ENCODE data around the gene FCSK. TPM values are rescaled to one million over a fixed set of nuclear protein-coding genes. Genes with fewer than 3 reads are reported as not detected.

FCSK gene
- total and polyA plus RNA-seq, 2 of the 13 experiments (the other 11 are each of a cell fraction or from before 2014, with no cell fraction given): 9.1 to 19.2 TPM

DNA sequence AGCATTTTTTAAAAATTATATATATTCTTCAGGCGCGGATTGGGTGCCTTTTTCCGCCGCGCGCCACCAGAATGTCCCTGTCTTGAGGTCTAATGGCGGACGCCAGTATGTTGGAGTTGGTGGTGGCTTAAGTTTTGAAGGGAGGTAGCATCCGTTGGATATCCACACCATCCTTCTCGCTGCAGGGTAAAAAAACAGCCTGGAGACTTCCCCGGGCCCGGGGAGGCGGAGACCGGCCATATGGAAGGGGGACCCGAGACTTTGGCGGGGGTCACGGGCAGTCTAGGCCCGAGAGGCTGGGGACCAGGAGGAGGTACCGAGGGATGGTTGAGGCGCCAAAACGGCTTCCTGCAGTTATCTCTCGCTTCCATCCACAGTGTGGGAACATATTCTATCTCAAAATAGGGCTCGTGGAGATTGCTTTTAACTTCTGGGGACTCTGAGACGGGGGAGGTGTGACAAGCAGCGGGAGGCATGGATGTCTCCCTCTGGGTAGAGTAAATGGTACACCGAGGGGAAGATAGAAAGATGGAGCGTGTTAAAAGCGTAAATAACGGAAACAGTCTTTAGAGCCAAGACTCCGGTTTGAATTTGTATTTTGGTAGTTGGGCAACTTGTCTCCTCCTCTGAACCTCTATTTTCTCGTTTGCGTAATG lies 69.5 kb downstream of the FCSK start, which contains the start of gene SF3B3 (continued):
- TF ChIP-seq, protein P1, sequence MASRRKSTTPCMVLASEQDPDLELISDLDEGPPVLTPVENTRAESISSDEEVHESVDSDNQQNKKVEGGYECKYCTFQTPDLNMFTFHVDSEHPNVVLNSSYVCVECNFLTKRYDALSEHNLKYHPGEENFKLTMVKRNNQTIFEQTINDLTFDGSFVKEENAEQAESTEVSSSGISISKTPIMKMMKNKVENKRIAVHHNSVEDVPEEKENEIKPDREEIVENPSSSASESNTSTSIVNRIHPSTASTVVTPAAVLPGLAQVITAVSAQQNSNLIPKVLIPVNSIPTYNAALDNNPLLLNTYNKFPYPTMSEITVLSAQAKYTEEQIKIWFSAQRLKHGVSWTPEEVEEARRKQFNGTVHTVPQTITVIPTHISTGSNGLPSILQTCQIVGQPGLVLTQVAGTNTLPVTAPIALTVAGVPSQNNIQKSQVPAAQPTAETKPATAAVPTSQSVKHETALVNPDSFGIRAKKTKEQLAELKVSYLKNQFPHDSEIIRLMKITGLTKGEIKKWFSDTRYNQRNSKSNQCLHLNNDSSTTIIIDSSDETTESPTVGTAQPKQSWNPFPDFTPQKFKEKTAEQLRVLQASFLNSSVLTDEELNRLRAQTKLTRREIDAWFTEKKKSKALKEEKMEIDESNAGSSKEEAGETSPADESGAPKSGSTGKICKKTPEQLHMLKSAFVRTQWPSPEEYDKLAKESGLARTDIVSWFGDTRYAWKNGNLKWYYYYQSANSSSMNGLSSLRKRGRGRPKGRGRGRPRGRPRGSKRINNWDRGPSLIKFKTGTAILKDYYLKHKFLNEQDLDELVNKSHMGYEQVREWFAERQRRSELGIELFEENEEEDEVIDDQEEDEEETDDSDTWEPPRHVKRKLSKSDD (CRISPR knock-in tag; IDR thresholded peaks at IDR 0.05; ENCODE audit: low read depth): peak; percentile 61; the same call in 1 of the 2 replicates
- TF ChIP-seq, protein P2, sequence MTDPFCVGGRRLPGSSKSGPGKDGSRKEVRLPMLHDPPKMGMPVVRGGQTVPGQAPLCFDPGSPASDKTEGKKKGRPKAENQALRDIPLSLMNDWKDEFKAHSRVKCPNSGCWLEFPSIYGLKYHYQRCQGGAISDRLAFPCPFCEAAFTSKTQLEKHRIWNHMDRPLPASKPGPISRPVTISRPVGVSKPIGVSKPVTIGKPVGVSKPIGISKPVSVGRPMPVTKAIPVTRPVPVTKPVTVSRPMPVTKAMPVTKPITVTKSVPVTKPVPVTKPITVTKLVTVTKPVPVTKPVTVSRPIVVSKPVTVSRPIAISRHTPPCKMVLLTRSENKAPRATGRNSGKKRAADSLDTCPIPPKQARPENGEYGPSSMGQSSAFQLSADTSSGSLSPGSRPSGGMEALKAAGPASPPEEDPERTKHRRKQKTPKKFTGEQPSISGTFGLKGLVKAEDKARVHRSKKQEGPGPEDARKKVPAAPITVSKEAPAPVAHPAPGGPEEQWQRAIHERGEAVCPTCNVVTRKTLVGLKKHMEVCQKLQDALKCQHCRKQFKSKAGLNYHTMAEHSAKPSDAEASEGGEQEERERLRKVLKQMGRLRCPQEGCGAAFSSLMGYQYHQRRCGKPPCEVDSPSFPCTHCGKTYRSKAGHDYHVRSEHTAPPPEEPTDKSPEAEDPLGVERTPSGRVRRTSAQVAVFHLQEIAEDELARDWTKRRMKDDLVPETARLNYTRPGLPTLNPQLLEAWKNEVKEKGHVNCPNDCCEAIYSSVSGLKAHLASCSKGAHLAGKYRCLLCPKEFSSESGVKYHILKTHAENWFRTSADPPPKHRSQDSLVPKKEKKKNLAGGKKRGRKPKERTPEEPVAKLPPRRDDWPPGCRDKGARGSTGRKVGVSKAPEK (CRISPR knock-in tag; IDR thresholded peaks at IDR 0.05; ENCODE audit: borderline replicate concordance): 0 out of 2 replicates have a peak, but pooled peaks have one; percentile 3
- TF ChIP-seq ZNF264 (CRISPR knock-in tag; IDR thresholded peaks at IDR 0.05): 0 out of 2 replicates have a peak, but pooled peaks have one; percentile 12
- TF ChIP-seq CHD2 (IDR thresholded peaks at IDR 0.05; ENCODE audit: low read depth, low read length): no peak
- no peak for TF ChIP-seq ZNF746 (CRISPR knock-in tag; IDR thresholded peaks at IDR 0.05)
- TF ChIP-seq ZNF564 (CRISPR knock-in tag; IDR thresholded peaks at IDR 0.05): peak; percentile 49; the same call in 1 of the 2 replicates
- no peak for TF ChIP-seq ZNF672 (CRISPR knock-in tag; IDR thresholded peaks at IDR 0.05)
- TF ChIP-seq RFXANK (CRISPR knock-in tag; IDR thresholded peaks at IDR 0.05): no peak; the same call in 1 of the 2 replicates
- TF ChIP-seq, protein P3, sequence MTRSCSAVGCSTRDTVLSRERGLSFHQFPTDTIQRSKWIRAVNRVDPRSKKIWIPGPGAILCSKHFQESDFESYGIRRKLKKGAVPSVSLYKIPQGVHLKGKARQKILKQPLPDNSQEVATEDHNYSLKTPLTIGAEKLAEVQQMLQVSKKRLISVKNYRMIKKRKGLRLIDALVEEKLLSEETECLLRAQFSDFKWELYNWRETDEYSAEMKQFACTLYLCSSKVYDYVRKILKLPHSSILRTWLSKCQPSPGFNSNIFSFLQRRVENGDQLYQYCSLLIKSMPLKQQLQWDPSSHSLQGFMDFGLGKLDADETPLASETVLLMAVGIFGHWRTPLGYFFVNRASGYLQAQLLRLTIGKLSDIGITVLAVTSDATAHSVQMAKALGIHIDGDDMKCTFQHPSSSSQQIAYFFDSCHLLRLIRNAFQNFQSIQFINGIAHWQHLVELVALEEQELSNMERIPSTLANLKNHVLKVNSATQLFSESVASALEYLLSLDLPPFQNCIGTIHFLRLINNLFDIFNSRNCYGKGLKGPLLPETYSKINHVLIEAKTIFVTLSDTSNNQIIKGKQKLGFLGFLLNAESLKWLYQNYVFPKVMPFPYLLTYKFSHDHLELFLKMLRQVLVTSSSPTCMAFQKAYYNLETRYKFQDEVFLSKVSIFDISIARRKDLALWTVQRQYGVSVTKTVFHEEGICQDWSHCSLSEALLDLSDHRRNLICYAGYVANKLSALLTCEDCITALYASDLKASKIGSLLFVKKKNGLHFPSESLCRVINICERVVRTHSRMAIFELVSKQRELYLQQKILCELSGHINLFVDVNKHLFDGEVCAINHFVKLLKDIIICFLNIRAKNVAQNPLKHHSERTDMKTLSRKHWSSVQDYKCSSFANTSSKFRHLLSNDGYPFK (CRISPR knock-in tag; IDR thresholded peaks at IDR 0.05; ENCODE audit: borderline replicate concordance): no peak; the same call in 1 of the 2 replicates
- TF ChIP-seq ZNF367 (CRISPR knock-in tag; IDR thresholded peaks at IDR 0.05; ENCODE audit: borderline replicate concordance): peak; percentile 85; the same call in 1 of the 2 replicates
- TF ChIP-seq FOXO1 (CRISPR knock-in tag; IDR thresholded peaks at IDR 0.05): peak; percentile 19; the same call in 1 of the 2 replicates
- no peak for TF ChIP-seq EED (CRISPR knock-in tag; IDR thresholded peaks at IDR 0.05)
- no peak for TF ChIP-seq MED13 (CRISPR knock-in tag; IDR thresholded peaks at IDR 0.05)
- TF ChIP-seq JUNB (CRISPR knock-in tag; IDR thresholded peaks at IDR 0.05; ENCODE audit: borderline replicate concordance): no peak
- TF ChIP-seq ATAD3A (CRISPR knock-in tag; IDR thresholded peaks at IDR 0.05): no peak
- TF ChIP-seq ZNF563 (CRISPR knock-in tag; IDR thresholded peaks at IDR 0.05): peak; percentile 11; the same call in 1 of the 2 replicates
- TF ChIP-seq ZFYVE20 (CRISPR knock-in tag; IDR thresholded peaks at IDR 0.05; ENCODE audit: borderline replicate concordance, low read depth): no peak
- TF ChIP-seq KDM4B (CRISPR knock-in tag; IDR thresholded peaks at IDR 0.05): 0 out of 2 replicates have a peak, but pooled peaks have one; percentile 54
- TF ChIP-seq, protein P4, sequence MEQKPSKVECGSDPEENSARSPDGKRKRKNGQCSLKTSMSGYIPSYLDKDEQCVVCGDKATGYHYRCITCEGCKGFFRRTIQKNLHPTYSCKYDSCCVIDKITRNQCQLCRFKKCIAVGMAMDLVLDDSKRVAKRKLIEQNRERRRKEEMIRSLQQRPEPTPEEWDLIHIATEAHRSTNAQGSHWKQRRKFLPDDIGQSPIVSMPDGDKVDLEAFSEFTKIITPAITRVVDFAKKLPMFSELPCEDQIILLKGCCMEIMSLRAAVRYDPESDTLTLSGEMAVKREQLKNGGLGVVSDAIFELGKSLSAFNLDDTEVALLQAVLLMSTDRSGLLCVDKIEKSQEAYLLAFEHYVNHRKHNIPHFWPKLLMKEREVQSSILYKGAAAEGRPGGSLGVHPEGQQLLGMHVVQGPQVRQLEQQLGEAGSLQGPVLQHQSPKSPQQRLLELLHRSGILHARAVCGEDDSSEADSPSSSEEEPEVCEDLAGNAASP (CRISPR knock-in tag; IDR thresholded peaks at IDR 0.05; ENCODE audit: borderline replicate concordance): 0 out of 2 replicates have a peak, but pooled peaks have one; percentile 14

All from HepG2 (cell line).